SK-N-SH (cell line): Measurements from ENCODE around the gene ODF2L. TPM values are rescaled to one million over a fixed set of nuclear protein-coding genes. Genes with fewer than 3 reads are reported as not detected.

ENCODE experiments used
- CTCF ChIA-PET: fragments of 300-600, 350-600 bp; formaldehyde crosslinking; extraction: SDS; loops from one replicate; lab custom pipeline; 2021; lab: Yijun Ruan, JAX
- POLR2A ChIA-PET: fragments of 350-600 bp; sonication (Branson Sonifier 250); formaldehyde crosslinking; extraction: SDS; loops from one replicate; lab custom pipeline; 2020; ENCODE audit warnings: antibody characterized with exemption, inconsistent platforms; lab: Yijun Ruan, JAX
- DNase-seq: peaks from one replicate; pipeline ENCODE4 v3.0.0; 2012
- H2AFZ ChIP-seq: fragments of 200-600 bp; sonication (generic); 2 replicates; pipeline ENCODE4 v1.8.1; 2016; ENCODE audit warnings: antibody characterized with exemption, mild to moderate bottlenecking, low read depth
- H3F3A ChIP-seq: fragments of 200-600 bp; sonication (generic); replicated peaks from 2 replicates; pipeline ENCODE3; 2016; ENCODE audit warnings: antibody characterized with exemption, mild to moderate bottlenecking; ENCODE audit not compliant: insufficient read depth
- H3K27ac ChIP-seq, 2 experiments: fragments of 200-500 bp in 1 of 2; fragments of 200-600 bp in 1 of 2; sonication (Bioruptor generic) in 1 of 2; sonication (generic), shearing (Covaris generic) in 1 of 2; 2 replicates each; pipeline versions ENCODE4 v1.5.1 to v1.6.1; 2014 to 2016; ENCODE audit warnings: low read depth in 2 of 2, inconsistent platforms in 1 of 2, low read length in 1 of 2, mild to moderate bottlenecking in 1 of 2, mixed read lengths in 1 of 2
- H3K27me3 ChIP-seq: fragments of 200-600 bp; sonication (generic), shearing (Covaris generic); 2 replicates; pipeline ENCODE4 v1.6.1; 2016; ENCODE audit warnings: mixed run types; ENCODE audit not compliant: insufficient read depth
- H3K36me3 ChIP-seq, 2 experiments: fragments of 200-500 bp in 1 of 2; fragments of 200-600 bp in 1 of 2; sonication (Bioruptor generic) in 1 of 2; sonication (generic) in 1 of 2; replicated peaks in 1 of 2; 2 replicates each; pipeline versions ENCODE3 to v1.5.1; 2014 to 2016; ENCODE audit warnings: low read length in 1 of 2, mild to moderate bottlenecking in 1 of 2; ENCODE audit not compliant: insufficient read depth in 2 of 2, control insufficient read depth in 1 of 2
- H3K4me1 ChIP-seq, 2 experiments: fragments of 200-500 bp in 1 of 2; fragments of 200-600 bp in 1 of 2; sonication (Bioruptor generic) in 1 of 2; sonication (generic), shearing (Covaris generic) in 1 of 2; 2 replicates each; pipeline versions ENCODE4 v1.5.1 to v1.6.1; 2014 to 2016; ENCODE audit warnings: low read depth in 1 of 2, low read length in 1 of 2, mixed run types in 1 of 2; ENCODE audit not compliant: insufficient read depth in 2 of 2, control insufficient read depth in 1 of 2
- H3K4me2 ChIP-seq: fragments of 200-600 bp; sonication (generic), shearing (Covaris generic); 2 replicates; pipeline ENCODE4 v1.6.1; 2017; ENCODE audit warnings: mixed run types
- H3K4me3 ChIP-seq, 2 experiments: fragments of 200-500 bp in 1 of 2; fragments of 200-600 bp in 1 of 2; sonication (Bioruptor generic) in 1 of 2; sonication (generic), shearing (Covaris generic) in 1 of 2; 2 replicates each; pipeline versions ENCODE4 v1.5.1 to v1.8.1; 2014 to 2016; ENCODE audit warnings: low read depth in 2 of 2, inconsistent platforms in 1 of 2, low read length in 1 of 2, mild to moderate bottlenecking in 1 of 2, mixed read lengths in 1 of 2, moderate library complexity in 1 of 2
- H3K79me2 ChIP-seq: fragments of 200-600 bp; sonication (generic); 2 replicates; pipeline ENCODE4 v1.8.1; 2017; ENCODE audit warnings: mild to moderate bottlenecking; ENCODE audit not compliant: insufficient read depth
- H3K9ac ChIP-seq: fragments of 200-600 bp; sonication (generic); 2 replicates; pipeline ENCODE4 v1.6.1; 2017; ENCODE audit warnings: mixed run types
- H3K9me2 ChIP-seq: fragments of 200-600 bp; sonication (generic); 2 replicates; pipeline ENCODE4 v1.6.1; 2017; ENCODE audit warnings: mixed run types
- H3K9me3 ChIP-seq: fragments of 200-600 bp; sonication (generic); 2 replicates; pipeline ENCODE4 v1.6.1; 2017; ENCODE audit warnings: mixed run types, mild to moderate bottlenecking, moderate library complexity
- H4K20me1 ChIP-seq: fragments of 200-600 bp; sonication (generic); 2 replicates; pipeline ENCODE4 v1.6.1; 2017; ENCODE audit warnings: mild to moderate bottlenecking, mixed run types; ENCODE audit not compliant: insufficient read depth
- CHD2 ChIP-seq: fragments of 150-350 bp; IDR thresholded peaks from 2 replicates; pipeline ENCODE4 v1.6.1; 2018; ENCODE audit warnings: low read length; ENCODE audit not compliant: partially characterized antibody
- ELF1 ChIP-seq: IDR thresholded peaks from 2 replicates; pipeline ENCODE4 v1.4.0; 2012
- EP300 ChIP-seq, 2 experiments: IDR thresholded peaks; 2 replicates each; pipeline versions ENCODE4 v1.4.0 to v1.6.1; 2012; ENCODE audit warnings: borderline replicate concordance in 1 of 2, low read depth in 1 of 2, low read length in 1 of 2
- FOXJ3 ChIP-seq: sonication (generic); formaldehyde crosslinking; IDR thresholded peaks from 2 replicates; pipeline ENCODE4 v1.5.1; 2020; ENCODE audit warnings: mild to moderate bottlenecking, missing genetic modification reagents
- JUND ChIP-seq: IDR thresholded peaks from 2 replicates; pipeline ENCODE4 v1.4.0; 2012
- MAX ChIP-seq: IDR thresholded peaks from 2 replicates; pipeline ENCODE4 v1.4.0; 2012; ENCODE audit warnings: low read depth
- MEF2A ChIP-seq: IDR thresholded peaks from 2 replicates; pipeline ENCODE4 v1.4.0; 2012; ENCODE audit warnings: low read depth, borderline replicate concordance
- PBX3 ChIP-seq: IDR thresholded peaks from 2 replicates; pipeline ENCODE4; 2012
- POLR2AphosphoS5 ChIP-seq: IDR thresholded peaks from 2 replicates; pipeline ENCODE4 v1.6.1; 2012; ENCODE audit warnings: low read depth, low read length
- RCOR1 ChIP-seq: fragments of 150-350 bp; IDR thresholded peaks from 2 replicates; pipeline ENCODE4 v1.6.1; 2017; ENCODE audit warnings: antibody characterized with exemption, low read length
- REST ChIP-seq: IDR thresholded peaks from 2 replicates; pipeline ENCODE4 v1.6.1; 2012; ENCODE audit warnings: mild to moderate bottlenecking, low read depth, low read length, moderate library complexity
- RXRA ChIP-seq: IDR thresholded peaks from 2 replicates; pipeline ENCODE4 v1.4.0; 2012; ENCODE audit warnings: low read depth, mild to moderate bottlenecking, borderline replicate concordance
- SIN3A ChIP-seq: IDR thresholded peaks from 2 replicates; pipeline ENCODE4 v1.6.1; 2012; ENCODE audit warnings: low read depth, mild to moderate bottlenecking, low read length, moderate library complexity, borderline replicate concordance
- SMC3 ChIP-seq: IDR thresholded peaks from 2 replicates; pipeline ENCODE4 v1.6.1; 2012; ENCODE audit warnings: low read depth, low read length, improper control_type of control experiment
- TAF1 ChIP-seq: IDR thresholded peaks from 2 replicates; pipeline ENCODE4 v1.6.1; 2012; ENCODE audit warnings: low read depth, mild to moderate bottlenecking, low read length, moderate library complexity, borderline replicate concordance
- TEAD4 ChIP-seq: IDR thresholded peaks from 2 replicates; pipeline ENCODE4 v1.4.0; 2012; ENCODE audit warnings: mild to moderate bottlenecking, borderline replicate concordance; ENCODE audit not compliant: insufficient read depth
- USF1 ChIP-seq: IDR thresholded peaks from 2 replicates; pipeline ENCODE4 v1.4.0; 2012; ENCODE audit warnings: low read depth, borderline replicate concordance
- WGBS: methylation state at CpG from one replicate; pipeline ENCODE4 v1.1.6; 2017; ENCODE audit warnings: low lambda C conversion rate; 5-methylcytosine and 5-hydroxymethylcytosine counted together
- polyA plus RNA-seq, 3 experiments: library from polyadenylated mRNA; depleted of rRNA; stranded (reverse); fragments of >200 nt; gene quantifications; 2 replicates each; pipeline ENCODE4 v1.2.3, GENCODE V29; 2012

ODF2L gene
- polyA plus RNA-seq, 1 of the 3 experiments (the other 2 are of a cell fraction) = 5.3 TPM

- no peak overlapping the region for H3K4me3 ChIP-seq
- H3K27me3 ChIP-seq = no peaks in the 10 kb centered on the region
- H3K9ac ChIP-seq = no peak overlapping the region
- H4K20me1 ChIP-seq = no peaks in the 10 kb centered on the region
- no peak overlapping the region for H2AFZ ChIP-seq
- no peaks in the 10 kb centered on the region for H3K79me2 ChIP-seq
- H3K4me1 ChIP-seq = no peaks in the 10 kb centered on the region
- POLR2A ChIA-PET = no interaction called here
- H3K36me3 ChIP-seq = no peaks in the 10 kb centered on the region
- peaks cover 4% of the 10 kb centered on the region for H3F3A ChIP-seq
- H3K27ac ChIP-seq = no peak overlapping the region
- TF ChIP-seq RXRA (no peak), RCOR1 (no peak), REST (no peak), USF1 (no peak), PBX3 (no peak), POLR2AphosphoS5 (no peak), ELF1 (no peak), MAX (no peak), TAF1 (no peak), MEF2A (no peak), SMC3 (no peak), JUND (no peak), CHD2 (no peak), TEAD4 (no peak), SIN3A (no peak), FOXJ3 (CRISPR knock-in tag) (no peak), EP300 (IDR thresholded peaks at IDR 0.05; ENCODE audit: borderline replicate concordance in 1 of 2, low read depth in 1 of 2, low read length in 1 of 2) (no peak)
- no peak overlapping the region for H3K4me2 ChIP-seq
- DNase-seq = no peak
- no peaks in the 10 kb centered on the region for H3K9me3 ChIP-seq
- WGBS = 100% methylated on average over 2 of the region's 2 CpGs
- CTCF ChIA-PET = no interaction called here
- H3K9me2 ChIP-seq = no peaks in the 10 kb centered on the region; the same call in 1 of the 2 replicates
Measured at GRCh38 chr1:86345042-86345441, 51.1 kb downstream of the ODF2L start.
